Measurements from ENCODE around the gene TMEM131.

TMEM131 gene

DNA sequence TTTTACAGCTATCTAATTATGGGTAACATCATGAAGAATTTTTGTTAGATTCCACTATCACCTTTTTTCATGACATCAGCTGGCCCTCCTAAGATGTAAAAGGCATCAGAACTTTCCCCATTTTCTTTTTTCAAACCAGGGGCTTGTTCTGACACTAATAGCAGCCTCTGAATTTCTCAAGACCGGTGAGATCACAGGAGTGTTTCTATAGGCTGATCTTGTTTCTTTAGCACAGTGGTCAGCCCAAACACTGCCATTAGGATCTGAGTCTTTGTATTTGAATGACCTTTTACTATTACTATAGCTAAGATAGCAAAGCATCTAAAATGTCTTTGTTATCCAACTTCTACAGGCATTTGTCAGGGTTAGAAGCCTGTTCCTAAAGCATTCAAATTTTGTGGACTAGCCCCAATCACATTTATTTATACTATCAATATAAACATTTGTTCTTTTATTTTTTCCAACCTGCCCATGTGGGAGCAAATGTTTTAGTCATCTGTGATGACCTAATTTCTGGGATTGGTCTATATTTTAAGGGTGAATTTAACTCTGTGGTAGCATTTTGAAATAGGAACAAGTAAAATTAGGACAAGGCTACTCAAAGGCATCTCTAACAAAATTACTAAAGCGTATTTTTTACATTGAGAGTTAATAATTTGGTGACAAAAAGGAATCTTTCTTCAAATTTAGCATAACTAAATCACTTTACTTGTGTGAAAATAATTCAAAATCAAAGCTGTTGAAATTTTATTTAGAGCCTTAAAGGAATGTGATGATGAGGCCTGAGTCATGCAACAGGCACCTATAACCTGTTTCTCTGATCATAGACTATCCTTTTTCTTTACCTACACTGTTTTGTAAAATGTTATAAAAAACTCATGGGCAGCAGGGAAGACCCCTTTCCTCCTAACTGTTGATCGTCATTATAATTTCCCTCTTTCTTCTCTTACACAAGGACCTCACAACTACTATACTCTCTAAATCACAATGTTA lies 243.1 kb downstream of the TMEM131 start:
- no peak for DNase-seq

DNA sequence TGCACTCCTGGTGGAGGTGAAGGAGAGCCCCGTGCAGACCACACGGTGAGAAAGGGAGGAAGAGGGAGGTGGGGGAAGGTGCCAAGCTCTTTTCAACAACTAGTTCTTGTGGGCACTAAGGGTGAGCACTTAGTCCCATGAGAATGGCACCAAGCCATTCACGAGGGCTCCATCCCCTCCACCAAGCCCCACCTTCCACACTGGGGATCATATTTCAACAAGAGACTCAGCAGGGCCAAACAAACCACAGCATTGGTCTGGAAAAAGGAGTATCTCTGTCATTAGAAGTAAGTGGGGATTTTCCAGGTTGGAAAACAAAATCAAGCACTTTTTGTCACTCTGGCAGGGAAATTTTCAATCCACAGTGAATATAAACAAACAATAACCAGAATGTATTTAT lies 244.0 kb downstream of the TMEM131 start:
- DNase-seq = no peak

DNA sequence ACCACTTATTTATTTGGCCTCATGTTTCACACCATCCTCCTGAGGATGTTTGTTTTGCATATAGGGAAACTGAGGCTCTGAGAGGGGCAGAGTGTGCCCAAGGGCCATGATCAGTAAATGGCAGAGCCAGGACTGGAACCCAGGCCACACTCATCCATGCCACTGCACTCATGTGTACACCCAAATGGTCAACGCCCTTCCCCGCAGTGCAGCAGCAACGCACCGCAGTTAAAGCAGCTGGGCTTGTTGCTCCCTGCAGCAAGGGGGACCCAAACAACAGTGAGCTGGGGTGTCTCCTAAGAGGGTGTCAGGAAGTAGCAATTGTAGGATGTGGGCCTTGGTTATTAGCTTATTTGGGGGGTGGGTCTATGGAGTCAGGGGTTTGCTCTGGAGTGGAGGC lies 245.7 kb downstream of the TMEM131 start:
- no peak for DNase-seq

DNA sequence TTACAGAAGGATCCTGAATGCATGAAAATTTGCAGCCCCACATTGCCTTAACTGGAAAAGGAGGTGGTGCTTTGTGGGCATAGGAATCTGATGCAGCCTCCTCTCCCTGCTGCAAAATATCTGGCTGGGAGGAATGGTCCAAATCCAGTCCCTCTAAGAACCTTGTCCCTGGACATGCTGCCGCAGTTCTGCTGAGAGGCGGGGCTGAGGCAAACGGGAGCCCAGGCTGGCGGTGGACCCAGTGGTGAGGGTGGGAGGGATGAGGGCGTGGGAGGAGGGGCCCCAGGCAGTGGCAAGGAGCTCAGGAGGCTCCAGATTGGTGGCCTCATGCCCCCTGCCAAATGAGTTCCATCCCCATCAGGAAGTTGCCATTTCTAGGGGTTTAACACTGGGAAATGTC lies 246.2 kb downstream of the TMEM131 start:
- DNase-seq = no peak

DNA sequence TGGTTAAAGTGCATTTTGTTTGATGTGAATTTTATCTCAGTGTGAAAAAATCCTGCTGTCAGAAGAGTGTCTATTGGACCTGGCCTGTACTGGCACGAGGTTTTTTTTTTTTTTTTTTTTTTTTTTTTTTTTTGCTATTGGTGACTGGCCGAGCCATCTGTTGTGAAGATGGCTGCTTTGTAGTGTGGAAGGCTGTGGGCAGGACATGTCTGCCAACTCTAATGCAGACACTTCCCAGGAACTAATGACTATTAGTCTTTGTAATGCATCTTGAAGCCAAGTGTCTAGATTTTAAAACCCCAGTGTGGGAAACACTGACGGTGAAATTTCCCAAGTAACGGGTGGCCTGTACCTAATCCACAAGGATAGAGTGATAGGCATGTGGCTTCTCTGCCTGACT lies 248.0 kb downstream of the TMEM131 start:
- peak in 1 of 2 experiments; percentile 75 for DNase-seq

DNA sequence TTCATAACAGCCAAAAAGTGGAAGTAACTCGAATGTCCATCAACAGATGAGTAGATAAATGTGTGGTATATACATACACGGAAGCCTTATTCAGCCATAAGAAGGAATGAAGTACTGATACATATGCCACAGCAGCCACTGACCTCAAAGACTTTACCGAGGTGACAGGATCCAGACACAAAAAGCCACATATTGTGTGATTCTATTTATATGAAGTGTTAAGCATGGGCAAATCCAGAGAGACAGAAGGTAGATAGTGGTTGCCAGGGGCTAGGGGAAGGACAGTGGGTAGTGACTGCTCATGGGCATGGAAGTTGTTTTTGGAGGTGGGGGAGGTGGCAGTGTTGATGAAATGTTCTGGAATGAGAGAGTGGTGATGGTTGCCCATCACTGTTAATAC lies 248.5 kb downstream of the TMEM131 start:
- DNase-seq = no peak

DNA sequence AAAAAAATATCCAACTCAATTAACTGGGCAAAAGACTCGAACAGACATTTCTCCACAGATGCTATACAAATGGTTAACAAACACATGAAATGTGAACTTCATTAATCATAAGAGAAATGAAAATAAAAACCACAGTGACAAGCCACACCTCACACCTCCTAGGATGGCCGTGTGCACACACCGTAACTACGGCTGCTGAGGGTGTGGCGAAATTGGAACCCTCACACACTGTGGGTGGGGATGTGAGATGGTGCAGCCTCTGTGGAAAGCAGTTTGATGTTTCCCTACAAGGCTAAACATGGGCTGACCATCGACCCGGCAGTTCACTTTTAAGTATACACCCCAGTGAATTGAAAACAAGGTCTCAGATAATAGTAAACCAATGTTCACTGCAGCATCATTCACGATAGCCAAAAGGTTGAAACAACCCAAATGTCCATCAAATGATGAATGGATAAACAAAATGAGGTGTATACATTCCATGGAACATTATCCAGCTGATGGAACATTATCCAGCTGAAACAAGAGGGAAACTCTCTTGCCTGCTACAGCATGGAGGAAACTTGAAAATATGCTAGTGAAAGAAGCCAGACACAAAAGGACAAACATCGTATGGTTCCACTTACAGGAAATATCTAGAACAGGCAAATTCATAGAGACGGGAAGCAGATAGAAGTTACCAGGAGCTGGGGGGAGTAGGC lies 250.1 kb downstream of the TMEM131 start:
- no peak for DNase-seq

DNA sequence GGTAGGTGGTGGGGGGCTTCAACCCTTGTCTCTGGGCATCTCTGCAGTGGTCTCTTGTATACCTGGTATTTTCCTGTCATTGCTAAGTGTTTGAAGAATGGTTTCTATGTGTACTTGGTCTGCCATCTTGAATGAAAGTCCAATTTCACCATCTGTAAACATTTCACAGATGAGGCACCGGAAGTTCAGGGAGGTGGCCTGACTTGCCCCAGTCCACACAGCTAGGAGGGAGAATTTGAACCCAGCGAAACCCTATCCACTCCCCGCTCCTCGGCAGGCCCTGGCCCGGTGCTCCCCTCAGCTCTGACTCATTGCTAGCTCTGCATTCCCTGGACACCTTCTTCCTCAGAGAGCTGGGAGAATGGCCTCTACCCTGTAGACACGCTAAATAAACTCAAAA lies 251.8 kb downstream of the TMEM131 start:
- no peak for DNase-seq

DNA sequence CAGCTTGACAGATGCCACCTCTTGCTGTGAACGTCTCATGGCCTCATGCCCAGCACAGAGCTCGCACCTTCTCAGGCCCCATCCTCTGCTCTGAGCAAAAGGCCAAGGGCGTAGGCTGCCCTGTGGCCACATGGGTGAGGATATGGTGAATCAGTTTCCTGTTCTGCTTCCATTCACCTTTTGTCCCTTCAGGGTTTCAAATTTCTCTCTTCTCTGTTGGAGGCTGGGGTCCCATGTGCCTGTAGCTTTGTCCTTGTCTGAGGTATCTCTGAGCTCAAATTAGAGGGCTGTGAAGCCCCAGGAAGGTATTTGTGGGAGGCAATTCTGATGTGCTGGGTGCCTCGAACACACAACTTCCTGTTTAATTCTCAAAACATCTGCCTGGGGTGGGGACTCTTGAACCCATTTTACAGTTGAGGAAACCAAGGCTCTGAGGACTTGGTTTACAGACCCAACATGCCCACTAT lies 253.3 kb downstream of the TMEM131 start:
- DNase-seq = peak in 1 of 2 experiments; percentile 26

DNA sequence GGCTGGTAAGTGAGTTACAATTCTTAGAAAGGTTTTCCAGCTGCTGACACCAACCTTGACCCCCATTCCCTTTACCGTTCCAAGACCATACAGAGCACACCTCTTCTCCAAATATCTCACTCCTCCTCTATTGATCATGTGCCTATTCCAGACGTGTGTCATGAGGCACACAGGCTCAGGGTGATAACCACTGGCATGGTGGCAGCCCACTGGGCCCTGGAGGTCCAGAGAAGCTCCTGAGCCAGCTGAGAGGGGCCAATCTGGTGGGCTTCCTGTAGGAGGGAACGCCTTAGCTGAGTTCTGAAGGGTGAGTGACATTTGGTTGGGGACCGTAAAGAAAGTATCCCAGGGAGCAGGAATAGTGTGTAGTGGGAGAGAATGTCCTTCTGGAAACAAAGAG lies 254.1 kb downstream of the TMEM131 start:
- DNase-seq = no peak

DNA sequence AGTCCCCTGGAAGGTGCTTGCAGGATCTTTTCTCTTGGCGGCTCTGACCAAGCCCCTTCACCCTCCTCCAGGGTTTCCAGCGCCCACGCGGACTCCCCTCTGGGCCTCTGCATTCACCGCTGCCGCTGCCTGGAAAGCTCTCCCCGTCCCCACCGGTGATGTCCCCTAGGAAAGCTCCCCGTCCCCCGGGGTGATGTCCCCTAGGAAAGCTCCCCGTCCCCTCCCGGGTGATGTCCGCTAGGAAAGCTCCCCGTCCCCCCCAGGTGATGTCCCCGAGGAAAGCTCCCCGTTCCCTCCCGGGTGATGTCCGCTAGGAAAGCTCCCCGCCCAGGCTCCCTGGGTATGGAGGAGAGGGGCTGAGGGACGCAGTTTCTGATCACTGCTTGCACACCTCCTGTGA lies 254.5 kb downstream of the TMEM131 start:
- no peak for DNase-seq

DNA sequence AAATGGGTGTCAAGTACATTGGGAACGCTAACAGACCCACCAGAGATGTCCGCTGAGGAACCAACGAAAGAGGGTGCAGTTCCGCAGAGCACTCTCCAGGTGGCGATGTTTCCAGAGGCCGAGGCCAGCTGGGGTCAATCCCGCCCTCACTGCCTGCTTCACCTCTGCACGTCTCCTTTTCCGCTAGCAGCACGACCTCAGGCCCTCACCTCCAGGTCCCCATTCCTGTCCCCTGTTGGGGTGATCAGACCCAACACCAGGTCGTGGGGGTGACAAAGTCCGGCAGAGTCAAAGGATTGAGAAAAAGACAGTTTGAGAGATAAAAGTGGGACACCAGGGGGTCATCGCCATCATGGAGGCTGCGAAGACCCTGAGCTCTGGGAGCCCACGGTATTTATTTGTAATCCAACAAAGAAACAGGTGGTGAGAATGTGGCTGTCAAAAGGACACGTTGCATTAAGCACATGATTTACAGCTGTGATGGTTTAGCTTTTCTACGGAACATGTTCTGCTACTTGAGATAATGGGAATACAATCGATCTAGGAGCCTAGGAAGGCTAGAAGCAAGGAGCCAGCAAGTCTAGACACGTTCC lies 255.1 kb downstream of the TMEM131 start:
- no peak for DNase-seq

DNA sequence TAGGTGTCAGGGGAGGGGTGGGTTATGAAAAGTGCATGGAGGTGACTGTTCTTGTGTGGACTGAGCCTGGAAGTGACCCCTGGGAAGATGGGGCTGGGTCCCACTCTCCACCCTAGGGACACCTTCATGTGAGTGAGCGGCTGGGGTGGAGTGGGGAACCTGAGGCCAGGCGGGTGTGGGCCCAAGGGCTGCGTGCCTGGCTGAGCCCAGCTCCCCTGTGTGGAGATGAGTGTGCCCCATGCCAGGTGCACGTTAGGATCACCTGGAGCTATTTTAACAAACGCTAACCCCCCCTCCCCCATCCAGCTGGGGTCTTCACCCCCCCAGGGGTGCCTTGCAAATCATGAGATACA lies 255.9 kb downstream of the TMEM131 start:
- DNase-seq = no peak

DNA sequence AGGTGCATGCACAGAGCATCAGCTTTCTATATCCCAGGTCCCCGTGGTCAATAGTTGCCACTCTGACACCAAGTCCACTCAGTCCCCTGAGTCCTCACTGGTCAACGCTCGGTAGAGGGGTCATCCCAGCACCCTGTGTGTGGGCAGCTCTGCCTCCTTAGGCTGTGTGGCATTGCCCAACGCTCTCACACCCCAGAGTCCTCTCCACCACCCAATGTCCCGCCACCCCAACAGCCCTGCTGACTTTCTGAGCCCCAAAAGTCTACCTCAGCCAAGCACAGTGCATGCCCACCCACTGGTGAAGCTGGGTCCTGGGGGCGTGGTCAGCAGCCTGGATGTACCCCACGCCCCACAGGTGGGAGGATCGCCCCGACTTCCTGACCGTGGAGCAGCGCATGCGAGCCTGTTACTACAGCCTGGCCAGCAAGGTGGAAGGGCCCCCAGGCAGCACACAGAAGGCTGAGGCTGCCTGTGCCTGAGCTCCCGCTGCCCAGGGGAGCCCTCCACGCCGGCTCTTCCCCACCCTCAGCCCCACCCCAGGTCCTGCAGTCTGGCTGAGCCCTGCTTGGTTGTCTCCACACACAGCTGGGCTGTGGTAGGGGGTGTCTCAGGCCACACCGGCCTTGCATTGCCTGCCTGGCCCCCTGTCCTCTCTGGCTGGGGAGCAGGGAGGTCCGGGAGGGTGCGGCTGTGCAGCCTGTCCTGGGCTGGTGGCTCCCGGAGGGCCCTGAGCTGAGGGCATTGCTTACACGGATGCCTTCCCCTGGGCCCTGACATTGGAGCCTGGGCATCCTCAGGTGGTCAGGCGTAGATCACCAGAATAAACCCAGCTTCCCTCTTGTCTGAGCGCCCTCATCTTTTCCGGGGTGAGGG lies 256.5 kb downstream of the TMEM131 start:
- DNase-seq = no peak

DNA sequence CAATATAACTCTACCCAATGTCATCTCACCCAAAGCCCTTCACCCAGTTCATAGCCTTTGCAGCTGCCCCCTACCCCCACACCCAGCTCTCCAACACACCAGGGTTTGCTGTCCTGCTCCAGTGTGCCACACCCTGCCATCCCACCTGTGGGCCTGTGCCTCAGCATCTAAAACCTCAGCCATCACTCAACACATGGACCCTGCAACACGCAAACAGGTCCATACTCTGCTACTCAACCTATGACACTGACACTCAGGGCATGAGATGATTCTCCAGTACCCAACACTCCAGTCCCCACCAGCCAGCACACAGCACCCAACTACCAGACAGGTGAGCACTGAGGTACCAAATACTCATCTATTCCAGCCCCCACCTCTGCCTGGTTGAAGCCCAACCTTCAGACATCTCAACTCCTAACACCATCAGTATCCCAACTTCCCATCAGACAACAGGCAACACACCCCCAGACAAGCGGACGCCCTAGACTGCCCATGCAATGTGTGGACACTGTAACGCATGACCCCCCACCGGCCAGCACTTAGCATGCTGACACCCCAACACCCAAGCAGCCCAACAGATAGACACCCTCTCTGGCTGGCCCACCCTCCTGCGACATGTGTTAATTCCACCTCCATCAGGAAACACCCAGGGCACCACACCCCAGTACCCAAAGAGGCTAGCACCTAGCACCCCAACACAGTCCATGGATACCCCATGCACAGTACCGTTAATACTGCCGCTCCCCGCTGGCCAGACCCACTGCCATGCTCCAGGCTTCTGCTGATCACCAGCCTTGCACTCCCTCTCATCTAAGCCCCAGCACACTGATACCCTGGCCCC lies 257.3 kb downstream of the TMEM131 start:
- no peak for DNase-seq

DNA sequence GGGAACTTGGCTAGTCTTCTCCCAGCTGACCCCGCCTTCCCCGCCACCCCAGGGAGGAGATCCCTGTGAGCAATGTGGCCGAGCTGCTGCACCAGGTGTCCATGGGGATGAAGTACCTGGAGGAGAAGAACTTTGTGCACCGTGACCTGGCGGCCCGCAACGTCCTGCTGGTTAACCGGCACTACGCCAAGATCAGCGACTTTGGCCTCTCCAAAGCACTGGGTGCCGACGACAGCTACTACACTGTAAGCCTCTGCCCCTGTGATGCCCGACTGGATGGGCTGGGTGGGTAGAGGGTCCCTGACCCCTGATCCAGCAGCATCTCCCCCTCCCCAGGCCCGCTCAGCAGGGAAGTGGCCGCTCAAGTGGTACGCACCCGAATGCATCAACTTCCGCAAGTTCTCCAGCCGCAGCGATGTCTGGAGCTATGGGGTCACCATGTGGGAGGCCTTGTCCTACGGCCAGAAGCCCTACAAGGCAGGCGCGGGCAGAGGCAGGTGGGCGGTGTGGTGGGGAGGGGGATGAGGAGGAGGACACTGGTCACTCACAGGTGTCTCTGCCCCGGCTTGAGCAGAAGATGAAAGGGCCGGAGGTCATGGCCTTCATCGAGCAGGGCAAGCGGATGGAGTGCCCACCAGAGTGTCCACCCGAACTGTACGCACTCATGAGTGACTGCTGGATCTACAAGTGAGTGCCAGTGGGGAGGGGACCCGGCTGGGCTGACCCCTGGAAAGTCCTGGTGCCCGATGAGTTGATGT lies 258.1 kb downstream of the TMEM131 start:
- DNase-seq = no peak

DNA sequence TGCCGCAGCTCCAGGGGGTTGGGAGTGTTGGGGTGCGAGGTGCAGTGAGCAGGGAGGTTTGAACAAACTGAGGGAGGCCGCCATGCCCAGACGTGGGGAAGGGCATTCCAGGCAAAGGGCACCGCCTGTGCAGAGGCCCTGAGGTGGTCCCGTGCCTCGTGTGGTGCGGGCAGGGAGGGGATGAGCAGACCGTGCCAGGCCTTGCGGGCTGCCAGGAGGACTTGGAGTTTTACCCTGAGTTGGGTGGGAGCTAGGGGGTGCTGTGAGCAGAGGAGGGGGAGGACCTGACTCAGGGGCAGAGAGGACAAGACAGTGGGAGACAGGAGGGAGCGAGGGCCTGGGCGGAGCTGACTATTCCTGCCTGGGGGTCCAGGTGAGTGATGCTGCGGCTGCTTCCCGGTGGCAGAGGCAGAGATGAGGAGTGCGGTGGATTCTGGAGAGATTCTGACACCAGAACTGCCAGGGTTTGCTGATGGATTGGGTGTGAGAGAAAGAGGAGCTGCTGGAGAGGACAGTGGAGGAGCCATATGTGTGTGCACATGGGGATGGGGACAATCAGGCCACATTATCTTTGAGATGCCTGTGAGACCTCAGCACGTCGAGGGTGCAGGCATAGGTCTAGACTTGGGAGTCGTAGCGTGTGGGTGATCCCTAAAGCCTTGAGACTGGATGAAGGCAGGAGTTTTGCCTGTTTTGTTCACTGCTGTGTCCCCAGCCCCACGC lies 259.0 kb downstream of the TMEM131 start:
- no peak for DNase-seq

DNA sequence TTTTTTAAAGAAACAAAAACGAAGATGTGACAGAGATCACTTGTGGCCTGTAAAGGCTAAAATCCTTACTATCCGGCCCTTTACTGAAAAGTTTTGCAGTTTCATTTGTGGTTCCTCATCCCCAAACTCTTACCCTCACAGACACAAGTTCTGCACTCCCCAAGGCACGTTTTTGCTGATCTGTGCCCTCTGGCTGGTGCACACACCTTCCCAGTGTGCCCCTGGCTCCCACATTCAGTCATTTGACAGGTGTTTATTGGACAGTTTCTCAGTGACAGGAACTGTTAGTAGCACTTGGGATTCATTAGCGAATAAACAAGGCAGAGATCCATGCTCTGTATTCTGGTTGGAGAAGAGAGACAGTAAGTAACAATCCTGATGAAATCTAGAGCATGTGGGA lies 259.6 kb downstream of the TMEM131 start:
- DNase-seq = no peak

DNA sequence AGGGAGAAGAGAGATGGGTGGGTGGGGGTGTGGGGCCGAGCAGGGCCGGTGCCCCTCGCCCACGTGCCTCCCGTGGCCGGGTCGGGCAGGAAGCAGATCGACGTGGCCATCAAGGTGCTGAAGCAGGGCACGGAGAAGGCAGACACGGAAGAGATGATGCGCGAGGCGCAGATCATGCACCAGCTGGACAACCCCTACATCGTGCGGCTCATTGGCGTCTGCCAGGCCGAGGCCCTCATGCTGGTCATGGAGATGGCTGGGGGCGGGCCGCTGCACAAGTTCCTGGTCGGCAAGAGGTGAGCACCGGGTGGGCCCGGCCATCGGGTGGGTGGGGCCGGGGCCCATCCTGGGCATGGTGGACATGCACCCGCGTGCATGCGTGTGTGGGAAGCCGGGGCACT lies 260.6 kb downstream of the TMEM131 start:
- no peak for DNase-seq

Data from NCI-H446 (cell line).